ENCODE data around the gene BICD2.
"Not testable (repeated sequence)": the region's sequence is repeated elsewhere in the genome, so short reads cannot be mapped to it uniquely, and the experiment has no call there.

BICD2 gene

DNA sequence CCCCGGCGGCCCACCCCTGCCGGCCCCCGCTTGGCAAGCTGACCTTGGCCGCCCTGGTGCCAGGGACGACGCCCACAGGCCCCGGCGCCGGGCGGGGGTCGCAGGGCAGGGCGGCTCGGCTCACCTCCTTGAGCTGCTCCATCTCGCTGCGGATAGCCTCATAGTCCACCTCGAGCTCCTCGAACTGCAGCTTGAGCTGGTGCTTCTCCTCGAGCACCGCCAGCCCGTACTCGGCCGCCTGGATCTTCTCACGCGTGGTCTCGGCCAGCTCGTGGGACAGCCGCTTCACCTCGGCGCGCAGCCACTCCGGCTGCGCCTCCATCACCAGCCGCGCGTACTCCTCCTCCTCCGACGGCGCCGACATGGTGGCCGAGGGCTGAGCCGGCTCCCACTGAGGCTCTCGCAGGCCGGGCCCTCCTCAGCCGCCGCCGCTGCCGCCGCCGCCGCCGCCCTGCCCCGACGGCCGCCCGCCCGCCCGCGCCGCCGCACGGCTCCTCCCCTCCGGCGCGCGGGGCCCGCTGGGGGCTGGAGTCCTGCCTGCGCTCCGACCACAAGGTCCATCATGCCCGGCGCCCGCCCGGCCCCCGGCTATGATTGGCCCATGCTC lies at the start of gene BICD2:
TSS of gene BICD2 (minus strand) at position 453 of the 607 bp plus-strand sequence. CDS start at position 364, 89 bp downstream.
- DNase-seq, result no peak

DNA sequence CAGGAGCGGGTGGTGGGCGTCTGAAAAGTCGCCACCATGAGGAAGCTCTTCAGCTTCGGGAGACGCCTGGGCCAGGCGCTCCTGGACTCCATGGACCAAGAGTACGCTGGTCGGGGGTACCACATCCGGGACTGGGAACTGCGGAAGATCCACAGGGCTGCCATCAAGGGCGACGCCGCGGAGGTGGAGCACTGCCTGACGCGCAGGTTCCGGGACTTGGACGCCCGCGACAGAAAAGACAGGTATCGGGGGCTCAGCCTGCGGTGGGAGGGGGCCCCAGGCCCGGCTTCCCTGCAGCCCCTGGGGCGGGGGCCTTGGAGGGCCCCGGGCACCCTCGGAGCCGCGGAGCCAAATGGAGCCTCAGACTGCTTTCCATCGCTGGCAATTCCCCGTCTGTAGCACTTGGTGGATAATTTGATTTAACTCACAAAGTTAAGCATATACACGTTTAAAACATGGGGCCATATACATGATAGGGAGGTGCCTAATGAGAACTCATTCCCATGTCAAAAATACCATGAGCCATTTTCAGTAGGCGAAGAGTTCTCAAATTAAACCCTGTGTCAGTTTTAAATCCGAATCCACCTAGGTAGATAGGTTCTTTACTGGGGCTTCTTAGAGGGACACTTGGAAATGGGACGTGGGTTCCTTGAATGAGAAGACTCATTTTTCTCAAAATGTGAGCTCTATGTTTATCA lies 45.1 kb upstream of the BICD2 start:
- DNase-seq, result not testable (repeated sequence)

DNA sequence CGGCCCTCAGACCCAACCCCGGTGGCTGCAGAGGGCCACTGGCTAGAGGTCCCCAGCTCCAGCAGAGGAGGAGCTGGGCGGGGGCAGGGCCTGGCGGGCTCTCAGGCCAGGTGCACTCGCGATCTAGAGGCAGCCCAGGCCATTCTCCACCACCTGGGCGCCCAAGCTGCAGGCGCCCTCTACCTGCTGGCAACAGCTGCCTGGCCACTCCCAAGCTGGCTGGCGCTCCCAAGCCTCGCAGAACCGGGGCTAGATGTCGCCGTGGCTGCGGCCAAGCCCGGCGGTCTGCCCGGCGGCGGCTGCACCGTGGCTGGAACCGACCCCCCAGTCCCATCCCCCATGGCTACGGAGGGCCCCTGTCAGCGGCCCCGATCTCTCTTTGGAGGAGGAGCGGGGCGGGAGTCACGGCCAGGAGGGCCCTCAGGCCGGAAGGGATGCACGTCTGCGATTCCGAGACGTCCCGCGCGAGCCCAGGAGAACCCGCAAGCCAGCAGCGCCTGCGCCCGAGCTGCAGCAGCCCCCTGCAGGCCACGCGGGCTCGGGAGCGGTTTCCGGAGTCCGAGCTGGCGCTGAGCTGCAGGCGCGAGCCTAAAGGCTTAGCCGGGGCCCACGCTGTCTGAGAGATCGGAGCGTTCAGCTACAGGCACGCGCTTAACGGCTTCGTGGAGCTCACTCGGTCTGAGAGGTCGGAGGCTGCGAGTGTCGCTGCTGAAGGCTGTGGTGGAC lies 44.3 kb upstream of the BICD2 start:
- DNase-seq, result peak; percentile 65

DNA sequence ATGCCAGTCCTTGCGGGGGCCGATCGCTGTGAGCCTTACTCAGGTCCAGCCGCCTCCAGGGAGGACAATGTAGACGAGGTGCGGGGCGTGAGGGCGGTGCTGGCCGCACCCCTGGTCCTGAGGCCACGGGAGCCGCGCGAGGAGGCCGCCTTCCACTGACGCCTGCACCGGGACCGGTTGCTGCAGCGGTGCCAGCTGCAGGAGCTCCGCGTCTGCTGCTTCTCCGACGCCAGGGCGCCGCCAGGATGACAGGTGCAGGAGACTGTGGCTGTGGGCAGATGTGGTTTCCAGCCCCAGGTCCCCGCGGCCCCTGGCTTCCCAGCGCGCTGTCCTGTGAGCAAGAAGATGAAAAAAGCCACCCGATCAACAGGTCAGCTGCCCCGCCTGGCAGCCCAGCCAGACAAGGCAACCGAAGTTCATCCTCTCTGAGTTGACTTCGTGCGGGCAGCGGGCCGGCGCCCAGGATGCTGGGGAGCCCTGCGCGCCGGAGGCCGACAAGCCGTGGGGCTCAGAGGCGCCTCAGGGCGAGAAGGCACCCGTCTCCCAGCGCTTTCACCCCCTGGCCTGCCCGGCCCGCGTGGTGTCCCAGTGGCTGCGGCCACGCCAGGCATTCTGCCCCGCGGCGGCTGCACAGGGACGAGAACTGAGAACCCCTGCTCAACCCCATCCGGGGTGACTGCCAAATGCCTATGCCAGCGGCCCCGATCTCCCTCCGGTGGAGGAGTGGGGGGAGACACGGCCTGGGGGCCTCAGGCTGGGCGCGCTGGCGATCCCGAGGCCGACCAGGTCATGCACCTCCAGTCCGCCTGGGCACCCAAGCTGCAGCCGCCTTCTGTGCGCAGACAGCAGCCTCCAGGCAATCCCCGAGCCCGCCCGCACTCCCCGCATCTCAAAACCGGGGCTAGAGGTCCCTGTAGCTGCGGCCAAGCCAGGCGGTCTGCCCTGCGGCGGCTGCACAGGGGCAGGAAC lies 43.4 kb upstream of the BICD2 start:
- no peak for DNase-seq

DNA sequence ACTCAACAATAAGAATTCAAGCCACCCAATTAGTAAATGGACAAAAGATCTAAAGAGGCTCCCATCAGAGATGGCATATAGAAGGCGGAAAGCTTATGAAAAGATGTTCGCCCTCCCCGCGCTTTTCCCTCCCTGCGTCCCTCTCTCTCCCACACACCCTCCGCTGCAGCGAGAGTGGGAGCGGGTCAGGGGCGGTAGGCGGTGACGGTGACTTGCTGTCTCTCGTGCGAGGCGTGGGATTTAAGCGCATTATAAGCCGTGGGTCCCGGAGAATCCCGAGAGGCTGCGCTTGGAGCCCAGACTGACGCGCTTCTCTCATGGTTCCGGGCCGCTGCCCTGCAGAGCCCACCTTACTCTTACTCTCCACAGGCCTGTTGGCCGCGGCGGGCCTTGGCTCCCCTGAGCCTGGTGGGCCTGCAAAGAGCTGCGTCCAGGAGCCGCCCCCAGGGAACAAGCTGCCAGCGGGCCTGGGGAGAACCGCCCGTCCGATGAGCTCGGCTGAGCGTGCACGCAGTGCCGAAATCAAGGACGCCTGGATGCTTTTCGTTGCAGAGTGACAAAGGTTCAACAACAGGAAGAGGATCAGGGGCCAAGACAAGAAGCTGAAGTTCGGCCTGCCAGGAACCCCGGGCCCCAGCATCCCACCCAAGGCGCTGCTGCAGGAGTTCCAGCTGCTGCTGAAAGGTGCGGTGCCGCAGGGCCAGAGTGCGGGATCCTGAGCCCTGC lies 42.6 kb upstream of the BICD2 start:
- no peak for DNase-seq

DNA sequence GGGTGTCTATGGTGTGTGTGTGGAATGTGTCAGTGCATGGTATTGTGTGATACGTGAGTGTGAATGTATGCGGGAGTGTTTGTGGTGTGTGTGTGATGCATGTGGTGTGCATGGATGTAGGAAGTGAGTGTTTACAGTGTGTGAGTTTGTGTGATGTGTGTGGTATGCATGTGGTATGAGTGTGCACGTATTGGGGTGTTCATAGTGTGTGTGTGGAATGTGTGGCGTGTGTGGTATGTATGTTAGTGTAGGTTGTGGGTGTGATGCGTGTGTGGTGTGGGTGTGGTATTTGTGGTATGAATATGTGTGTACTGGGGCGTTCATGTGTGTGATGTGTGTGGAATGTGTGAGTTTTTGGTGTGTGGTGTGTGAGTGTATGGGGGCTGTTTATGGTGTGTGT lies 40.1 kb upstream of the BICD2 start:
- no peak for DNase-seq

DNA sequence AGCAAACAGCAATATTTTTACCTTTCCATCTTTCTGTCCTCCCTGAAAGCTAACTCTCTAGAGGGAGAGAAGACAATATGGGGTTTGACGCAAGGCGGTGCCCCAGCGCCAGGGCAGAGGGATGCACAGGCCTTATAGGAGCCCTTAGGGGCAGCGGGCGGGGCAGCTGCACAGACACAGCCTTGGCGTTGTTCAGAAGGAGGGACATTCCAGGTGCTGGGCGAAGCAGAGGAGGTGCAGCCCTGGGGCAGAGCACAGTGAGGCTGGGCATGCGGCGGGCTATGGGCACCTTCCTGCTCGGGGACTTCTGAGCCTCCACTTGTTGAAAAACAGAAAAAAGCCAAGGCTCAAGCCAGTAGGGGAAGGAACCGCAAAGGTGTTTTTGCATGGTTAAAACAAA lies 33.7 kb upstream of the BICD2 start:
- DNase-seq, result no peak

DNA sequence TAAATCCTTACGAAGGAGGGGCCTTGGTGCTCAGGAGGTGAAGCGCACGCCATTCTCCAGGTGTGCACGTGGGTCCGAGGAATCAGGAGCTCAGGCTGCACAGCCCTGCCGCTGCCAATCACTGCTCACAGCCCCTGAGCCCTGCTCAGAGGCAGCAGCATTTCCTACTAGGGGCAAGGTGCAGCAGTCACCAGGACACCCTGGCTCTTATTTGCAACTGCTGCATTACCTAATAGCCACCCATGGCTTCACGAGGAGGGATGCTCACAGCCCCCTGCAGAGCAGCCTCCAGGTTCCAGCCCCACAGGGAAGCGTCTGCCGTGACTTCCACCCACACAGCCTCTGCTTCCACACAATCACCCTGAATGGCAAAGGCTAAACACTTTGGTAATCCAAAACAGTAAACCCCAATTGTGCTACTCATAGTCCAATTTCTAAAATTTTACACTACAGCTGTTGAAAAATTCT lies 31.7 kb upstream of the BICD2 start:
- not testable (repeated sequence) for DNase-seq

DNA sequence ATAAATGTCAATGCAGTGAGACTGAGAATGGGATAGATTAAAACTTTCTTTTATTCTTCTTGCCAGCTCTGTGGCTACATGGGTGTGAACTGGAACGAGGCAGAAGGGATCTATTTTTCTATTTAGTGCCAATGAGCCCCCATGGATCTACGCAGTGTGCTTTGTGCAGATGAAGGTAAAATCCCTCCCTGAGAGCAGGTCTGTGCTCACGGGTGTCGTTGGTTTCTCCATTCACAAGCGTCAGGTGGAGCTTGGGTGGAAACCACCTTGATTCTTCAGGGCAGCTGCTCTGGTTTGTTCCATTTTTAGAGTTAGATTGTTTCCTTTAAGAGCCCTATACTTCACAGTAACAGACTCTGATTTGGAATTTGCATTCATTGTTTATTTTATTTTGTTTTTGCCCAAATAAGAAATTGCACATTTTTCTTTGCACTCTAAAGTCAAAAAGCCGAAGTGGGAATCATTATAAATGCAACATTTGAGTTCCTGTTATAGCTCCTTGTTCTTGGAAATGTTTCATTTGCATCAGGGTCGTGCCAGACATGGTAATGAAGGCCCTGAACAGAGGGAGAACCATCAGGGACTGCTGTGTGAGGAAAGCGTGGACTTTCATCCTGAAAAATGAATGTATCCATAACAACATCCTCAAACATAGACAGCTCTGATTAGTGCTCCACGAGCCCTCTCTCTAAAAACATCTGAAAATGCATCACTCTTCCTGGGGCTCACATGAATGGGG lies 31.1 kb upstream of the BICD2 start:
- no peak for DNase-seq

DNA sequence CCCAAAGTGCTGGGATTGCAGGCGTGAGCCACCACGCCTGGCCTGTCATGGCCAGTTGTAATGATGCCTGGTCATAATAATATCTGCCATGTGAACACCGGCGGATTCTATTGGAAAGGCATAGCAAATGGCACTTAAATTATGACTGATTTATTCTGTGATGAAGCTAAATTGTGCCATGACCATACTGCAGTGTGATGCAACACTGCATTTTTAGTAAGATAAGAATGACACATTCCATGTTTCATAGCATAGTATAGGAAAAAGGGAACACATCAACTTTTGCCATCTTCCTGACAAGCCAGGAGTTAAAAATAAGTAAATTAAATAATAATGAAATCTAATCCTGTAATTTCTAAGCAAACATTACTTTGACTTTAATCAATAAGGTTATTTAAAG lies 30.4 kb upstream of the BICD2 start:
- DNase-seq, result no peak

DNA sequence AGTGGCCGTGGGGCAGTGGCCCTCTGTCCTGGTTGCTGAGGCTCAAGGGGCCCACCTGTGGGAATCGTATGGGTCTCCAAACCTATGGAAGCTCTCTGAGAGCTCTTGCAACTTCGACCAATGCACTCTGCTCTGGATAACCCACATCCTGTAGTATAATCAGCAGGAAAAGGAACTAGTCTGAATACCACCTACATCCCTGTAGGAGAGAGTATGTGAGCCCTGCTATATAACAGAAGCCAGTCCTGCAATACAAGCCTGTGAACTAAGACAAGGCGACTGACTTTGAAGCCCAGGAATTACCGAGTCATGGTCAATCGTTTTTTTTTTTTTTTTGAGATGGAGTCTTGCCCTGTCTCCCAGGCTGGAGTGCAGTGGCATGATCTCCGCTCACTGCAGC lies 29.8 kb upstream of the BICD2 start:
- no peak for DNase-seq

DNA sequence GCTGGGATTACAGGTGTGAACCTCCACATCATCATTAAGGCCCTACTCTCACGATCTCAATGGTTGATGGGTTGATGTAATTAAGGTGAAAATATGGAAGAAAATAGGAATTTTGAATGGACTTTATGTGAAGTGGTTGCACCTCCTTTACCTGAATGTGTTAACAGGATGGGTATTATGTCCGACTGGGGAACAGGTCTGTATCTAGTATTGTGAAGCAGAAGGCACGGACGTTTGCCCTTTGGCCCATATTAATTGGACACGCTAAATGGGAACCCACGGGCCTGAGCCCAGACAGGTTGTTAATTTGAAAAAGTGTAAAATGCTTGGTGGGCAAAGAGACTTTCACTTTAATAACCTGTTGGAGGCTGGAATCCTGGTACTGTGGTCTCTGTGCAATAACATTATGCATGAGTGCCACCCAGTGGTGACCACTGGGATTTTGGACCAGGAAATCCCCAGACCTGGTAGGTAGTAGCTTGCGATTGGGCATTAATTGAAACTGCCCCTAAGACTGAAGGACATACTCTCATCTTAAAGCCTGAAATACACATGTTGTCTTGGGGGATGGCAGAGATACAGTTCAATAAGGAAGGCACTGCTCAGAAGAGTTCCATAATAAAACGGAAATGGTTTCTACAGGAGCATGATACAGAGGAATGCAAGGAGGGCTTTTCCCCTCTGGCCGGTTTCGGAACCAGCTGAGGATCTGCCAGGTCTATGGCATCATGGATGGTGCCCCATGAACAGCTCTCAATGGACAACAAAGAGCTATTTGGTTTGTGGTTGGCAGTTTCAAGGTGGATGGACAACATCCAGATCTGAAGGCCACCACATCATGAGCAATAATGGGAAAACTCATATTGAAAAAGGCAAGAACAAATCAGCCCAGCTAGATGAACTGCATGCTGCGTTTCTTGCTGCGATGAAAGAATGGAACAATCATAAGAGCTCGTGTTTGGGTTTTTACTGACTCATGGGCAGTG lies 26.2 kb upstream of the BICD2 start:
- DNase-seq, result peak; percentile 56

DNA sequence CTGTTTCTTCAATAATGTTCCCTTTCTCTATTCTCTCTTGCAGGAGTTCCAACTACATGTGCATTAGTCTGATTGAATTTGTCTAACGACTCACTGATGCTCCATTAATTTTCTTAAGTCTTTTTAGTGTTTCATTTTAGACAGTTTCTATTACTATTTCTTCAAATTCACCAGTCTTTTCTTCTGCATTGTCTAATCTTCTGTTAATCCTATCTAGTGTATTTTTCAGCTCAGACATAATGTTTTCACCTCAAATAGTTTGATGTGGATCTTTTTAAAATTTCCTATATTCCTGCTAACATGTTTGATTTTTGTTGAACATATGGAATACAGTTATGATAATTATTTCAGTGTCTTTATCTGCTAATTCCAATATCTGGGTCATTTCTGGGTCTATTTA lies 21.7 kb upstream of the BICD2 start:
- no peak for DNase-seq

DNA sequence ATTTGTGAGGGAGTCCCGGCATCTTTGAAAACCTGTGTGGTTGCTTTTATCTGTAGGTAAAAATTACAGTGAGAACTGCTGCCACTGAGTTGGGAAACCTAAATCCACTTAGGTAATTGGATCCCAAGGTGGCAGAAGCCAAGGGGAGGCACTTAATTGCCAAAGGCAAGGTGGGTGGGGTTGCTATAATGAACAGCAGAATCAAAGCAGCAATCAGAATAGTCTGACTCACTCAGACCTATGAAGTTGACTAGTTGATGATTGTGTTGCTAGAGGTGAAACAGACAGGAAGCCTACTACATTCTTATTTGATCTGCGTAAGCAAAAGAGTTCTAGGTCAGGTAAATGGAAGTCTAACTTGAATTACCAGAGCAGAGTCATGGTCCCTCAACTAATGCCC lies 17.3 kb upstream of the BICD2 start:
- DNase-seq, result peak; percentile 7

DNA sequence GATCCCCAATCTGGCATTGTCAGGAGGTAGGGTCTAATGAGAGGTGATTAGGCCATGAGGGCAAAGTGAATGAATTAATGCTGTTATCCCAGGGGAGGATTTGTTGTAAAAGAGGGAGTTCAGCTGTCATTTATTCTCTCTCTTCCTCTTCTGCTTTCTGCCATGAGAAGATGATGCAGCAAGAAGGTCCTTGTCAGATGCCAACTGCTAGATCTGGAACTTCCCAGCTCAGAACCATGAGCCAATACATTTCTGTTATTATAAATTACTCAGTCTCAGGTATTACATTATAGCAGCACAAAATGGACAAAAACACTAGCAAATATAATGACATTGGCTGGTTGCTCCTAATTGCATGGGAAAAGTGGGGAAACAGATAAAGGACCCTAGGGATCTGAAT lies 15.6 kb upstream of the BICD2 start:
- no peak for DNase-seq

DNA sequence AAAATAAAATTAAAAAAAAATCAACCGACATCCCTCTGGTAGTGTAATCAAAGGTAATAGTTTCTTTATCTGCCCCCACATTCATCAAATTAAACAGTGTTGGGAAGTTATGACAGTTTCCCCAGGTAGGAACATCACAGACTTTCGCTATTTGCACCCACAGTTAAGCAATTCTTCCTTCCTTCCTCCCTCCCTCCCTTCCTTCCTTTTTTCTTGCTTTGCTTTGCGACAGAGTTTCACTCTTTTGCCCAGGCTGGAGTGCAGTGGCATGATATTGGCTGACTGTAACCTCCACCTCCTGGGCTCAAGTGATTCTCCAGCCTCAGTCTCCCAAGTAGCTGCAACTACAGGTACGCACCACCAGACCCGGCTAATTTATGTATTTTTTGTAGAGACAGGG lies 10.8 kb upstream of the BICD2 start:
- DNase-seq, result no peak

DNA sequence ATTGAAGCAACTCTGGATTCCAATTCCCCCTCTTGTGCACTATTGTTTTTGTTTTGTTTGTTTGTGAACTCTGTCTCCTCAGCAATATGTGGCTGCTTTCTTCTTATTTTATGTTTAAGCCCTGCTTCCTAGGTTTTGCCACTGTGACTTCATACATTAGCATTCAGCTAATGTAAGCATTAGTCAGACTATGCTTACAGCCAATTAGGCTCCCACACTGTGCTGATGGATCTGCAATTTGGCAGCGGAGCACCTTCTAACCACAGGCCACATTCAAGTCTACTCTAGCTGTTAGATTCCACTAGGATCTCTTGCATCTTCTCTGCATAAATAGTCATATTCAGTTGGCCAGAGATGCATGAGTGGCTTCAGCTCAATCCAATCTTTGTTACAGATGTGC lies 9.6 kb upstream of the BICD2 start:
- DNase-seq, result peak; percentile 73

DNA sequence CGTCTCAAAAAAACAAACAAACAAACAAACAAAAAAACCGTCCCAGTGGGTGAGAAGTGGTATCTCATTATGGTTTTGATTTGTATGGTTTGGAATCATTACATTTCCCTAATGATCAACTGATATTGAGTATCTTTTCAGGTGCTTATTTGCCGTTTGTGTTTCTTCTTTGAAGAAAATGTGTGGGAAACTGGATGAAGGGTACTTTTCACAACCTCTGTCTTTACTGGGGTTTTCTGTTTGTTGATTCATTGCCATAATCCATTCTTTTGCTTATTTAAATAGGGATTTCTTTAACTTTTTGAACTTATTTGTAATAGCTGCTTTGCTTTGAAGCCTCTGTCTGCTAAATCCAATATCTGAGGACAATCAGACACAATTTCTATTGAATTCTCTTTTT lies 9.2 kb upstream of the BICD2 start:
- no peak for DNase-seq

DNA sequence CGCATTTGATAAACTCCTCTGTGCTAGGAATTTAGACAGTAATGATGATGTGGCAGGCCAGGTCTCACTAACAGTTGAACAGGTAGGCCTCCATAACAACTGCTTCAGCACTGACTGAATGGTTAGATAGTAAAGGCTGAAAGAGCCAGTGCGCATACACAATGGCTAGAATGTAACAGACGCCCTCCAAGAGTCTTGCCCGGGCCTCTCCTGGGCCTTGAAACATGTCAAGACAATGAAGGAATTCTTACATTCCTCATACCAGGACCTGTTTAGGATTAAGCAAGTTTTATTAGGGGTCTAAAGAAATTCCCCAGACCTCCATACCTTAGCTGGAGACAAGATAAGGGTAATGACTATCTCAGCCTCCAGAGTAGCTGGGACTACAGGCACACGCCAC lies 6.7 kb upstream of the BICD2 start:
- DNase-seq, result no peak

DNA sequence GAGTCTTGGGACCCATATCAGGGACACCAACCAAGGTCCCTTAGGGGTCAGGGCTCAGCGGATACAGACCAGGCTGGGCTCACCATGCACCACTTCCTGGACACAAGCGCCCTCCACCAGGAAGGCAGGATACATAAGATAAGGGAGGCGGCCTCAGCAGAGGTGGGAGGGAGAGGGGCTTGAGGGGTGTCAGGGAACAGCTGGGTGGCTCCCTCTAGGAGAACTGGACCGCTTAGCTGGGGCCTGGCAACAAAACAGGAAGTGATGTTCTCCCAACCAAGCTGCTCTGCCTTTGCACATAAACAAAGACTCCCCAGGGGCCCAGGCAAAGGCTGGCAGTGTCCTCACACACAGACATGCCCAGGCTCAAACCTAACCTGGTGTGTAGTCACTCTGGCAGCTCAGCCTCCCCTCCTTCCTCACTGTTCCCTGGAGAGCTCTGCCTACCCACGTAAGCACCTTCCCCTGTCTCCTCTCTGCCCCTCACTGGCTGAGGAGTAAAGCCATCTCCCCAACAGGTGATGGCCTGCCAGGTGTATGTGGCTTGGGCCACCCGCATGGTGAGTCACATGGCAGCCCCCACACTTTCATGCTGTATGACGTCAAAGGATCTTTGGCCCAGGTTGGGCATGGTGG lies 5.8 kb upstream of the BICD2 start:
- no peak for DNase-seq
